Measurements from ENCODE around the gene NRG2. TPM values are rescaled to one million over a fixed set of nuclear protein-coding genes. Genes with fewer than 3 reads are reported as not detected.

Gene NRG2
- total RNA-seq, 2 experiments from 2014 or later: 0.10 to 0.14 TPM

DNA sequence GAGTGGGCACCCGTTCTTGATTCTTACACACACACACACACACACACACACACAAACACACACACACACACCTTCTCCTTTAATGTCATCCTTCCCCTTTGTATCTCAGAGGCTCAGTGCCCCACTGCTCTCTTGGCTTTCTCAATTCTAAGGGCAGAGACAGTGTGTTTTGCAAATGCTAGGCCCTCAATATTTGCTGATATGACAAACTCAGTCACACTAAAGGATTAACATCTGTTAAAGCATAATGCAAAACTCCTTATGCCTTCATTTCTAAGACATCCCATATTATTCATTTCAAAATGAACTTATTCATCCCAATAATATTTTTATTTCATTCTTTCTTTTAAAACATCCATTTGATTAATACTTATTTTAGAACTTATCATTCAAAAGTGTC lies 8.9 kb upstream of the NRG2 start:
- DNase-seq: no peak
- H3K27me3 Mint-ChIP-seq: peaks cover 38% of the 10 kb centered on the region
- no peaks in the 10 kb centered on the region for H3K4me1 Mint-ChIP-seq
- no peak overlapping the region for H3K4me3 Mint-ChIP-seq
- no peaks in the 10 kb centered on the region for H3K9me3 Mint-ChIP-seq
- no peaks in the 10 kb centered on the region for H3K36me3 Mint-ChIP-seq
- H3K27ac Mint-ChIP-seq: no peak overlapping the region

DNA sequence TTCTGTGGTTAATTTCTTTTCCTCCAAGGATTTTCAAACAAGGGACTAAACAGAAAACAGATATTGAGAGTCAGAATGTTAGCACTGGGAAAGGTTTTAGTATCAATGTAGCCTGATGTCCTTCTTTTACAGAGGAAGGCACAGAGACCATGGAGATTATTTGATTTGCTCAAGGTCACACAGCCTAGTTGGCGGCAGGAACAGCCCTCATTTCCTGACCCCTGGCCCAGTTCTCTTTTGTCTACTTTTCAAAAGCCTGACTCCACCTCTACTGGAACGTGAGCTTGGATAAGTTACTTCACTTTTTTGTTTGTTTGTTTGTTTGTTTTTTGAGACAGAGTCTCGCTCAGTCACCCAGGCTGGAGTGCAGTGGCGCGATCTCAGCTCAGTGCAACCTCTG lies 6.6 kb upstream of the NRG2 start:
- Mint-ChIP-seq H3K36me3 (no peaks in the 10 kb centered on the region), H3K4me3 (no peak overlapping the region), H3K27ac (no peak overlapping the region), H3K4me1 (no peaks in the 10 kb centered on the region), H3K9me3 (no peaks in the 10 kb centered on the region), H3K27me3 (peaks cover 50% of the 10 kb centered on the region)
- DNase-seq: no peak

DNA sequence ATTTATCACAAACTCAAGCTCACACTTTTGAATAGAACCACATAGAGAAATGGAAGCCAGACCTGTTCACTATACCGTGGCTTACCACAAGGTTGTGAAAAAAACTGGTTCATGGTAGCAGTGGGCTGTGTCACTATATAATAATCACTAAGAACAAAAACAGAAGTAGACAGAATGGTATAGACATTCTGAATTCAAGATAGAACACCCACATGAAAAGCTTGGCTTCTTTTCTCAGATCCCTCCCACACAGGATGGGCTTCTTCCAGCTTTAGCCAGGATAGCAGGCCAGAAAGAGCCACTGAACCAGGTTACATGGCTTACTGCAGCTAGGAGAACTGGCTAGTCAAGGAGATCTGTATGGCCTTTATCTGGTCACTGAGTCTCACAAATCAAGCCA lies 6.1 kb upstream of the NRG2 start:
- Mint-ChIP-seq H3K36me3 (no peaks in the 10 kb centered on the region), H3K4me1 (peaks cover 2% of the 10 kb centered on the region), H3K9me3 (no peaks in the 10 kb centered on the region), H3K27ac (no peak overlapping the region), H3K4me3 (no peak overlapping the region), H3K27me3 (peaks cover 55% of the 10 kb centered on the region)
- DNase-seq: no peak

DNA sequence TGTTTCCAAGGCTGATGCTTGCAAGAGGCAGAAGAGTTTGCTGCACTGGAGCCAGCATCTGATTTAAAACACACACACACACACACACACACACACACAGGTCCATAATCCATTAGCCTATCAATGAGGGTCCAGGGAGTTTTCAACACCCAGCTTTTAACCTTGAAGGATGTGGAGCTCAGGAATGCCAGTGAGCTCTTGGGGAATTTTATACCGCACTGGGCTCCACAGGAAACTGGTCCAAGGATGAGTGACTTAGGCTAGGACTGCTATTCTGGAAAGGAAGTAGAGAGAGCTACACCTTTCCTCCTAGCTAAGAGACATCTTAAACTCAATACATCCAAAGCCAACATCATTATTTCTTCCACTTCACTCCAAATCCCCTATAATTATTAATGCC lies 942 bp upstream of the NRG2 start:
- no peaks in the 10 kb centered on the region for H3K36me3 Mint-ChIP-seq
- no peaks in the 10 kb centered on the region for H3K9me3 Mint-ChIP-seq
- peak overlapping the region; percentile 75 for H3K4me3 Mint-ChIP-seq
- peaks cover 19% of the 10 kb centered on the region for H3K4me1 Mint-ChIP-seq
- peaks cover 80% of the 10 kb centered on the region for H3K27me3 Mint-ChIP-seq
- no peak for DNase-seq
- no peak overlapping the region for H3K27ac Mint-ChIP-seq

DNA sequence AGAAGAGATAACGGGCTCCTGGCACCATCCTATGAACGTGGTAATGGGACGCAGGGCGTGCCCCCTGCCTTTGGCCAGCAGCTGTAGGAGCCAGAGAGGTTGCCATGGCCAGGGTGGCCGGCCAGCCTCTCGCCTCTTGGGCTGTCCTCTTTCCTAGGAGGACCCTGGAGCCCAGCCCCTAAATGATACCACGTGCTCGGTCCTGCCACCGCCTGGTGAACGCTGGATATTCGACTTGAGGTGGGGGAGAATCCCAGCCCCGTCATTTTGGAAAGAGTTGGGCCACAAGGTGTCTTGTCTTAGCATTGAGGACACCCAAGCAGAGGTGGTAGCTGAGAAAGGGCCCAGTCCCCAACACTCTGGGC lies 391 bp upstream of the NRG2 start:
- Mint-ChIP-seq H3K36me3 (no peaks in the 10 kb centered on the region), H3K4me3 (peak overlapping the region; percentile 75), H3K27ac (no peak overlapping the region), H3K27me3 (peaks cover 80% of the 10 kb centered on the region), H3K9me3 (no peaks in the 10 kb centered on the region), H3K4me1 (peaks cover 20% of the 10 kb centered on the region)
- DNase-seq: peak; percentile 8

DNA sequence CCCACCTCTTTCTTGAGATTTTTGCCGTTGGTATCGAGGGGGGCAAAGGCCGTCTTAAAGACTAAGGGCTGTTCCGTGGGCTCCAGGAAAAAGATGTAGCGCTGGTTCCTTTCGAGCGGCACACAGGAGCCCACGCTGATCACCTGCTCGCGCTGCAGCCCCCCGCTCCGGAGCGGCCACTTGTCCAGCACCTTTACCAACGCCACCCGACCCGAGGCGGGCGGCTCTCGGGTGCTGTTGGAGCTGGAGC lies 781 bp downstream of the NRG2 start:
- peaks cover 21% of the 10 kb centered on the region for H3K4me1 Mint-ChIP-seq
- H3K4me3 Mint-ChIP-seq: peak overlapping the region; percentile 29
- no peak for DNase-seq
- peaks cover 82% of the 10 kb centered on the region for H3K27me3 Mint-ChIP-seq
- H3K36me3 Mint-ChIP-seq: no peaks in the 10 kb centered on the region
- H3K27ac Mint-ChIP-seq: no peak overlapping the region
- no peaks in the 10 kb centered on the region for H3K9me3 Mint-ChIP-seq

DNA sequence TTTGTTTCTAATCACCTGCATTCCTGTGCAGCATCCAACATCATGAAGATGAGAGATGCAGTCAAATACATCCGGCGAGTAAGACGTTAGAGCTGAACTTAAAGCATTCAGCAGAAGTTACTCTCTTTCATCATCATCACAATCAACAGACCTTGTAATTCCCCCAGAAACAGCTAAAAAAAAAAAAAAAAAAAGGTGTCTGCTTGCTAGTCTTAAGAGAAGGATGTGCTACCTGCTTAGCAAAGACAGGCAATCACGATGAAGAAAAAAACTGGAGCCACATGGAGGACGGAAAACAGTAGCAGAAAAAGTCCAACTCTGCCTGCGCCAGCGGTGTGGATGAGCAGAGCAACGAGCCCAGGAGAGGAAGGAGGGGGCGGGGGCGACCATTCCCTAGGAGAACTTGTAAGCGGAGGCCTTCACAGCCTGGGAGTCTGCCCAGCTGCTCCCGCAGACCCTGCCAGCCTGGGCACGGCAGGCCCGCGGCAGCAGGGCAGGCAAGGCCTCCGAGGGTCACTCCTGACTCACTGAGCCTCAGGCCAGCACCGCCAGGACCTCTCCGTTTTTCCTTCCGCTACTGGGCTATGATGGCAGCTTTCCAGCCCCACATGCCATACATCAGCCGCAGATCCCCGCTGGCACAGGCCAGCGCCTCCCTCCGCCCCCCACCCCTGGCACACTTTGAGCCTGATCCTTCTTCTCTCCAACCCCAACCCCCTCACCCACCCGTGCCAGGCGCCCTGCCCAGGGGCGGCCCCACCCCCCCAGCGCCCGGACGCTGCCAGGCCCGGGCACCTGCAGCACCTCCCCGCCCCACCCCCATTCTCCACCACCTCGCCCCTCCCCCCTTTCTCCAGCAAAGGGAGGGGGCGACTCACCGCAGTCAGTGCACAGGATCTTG lies 1.4 kb downstream of the NRG2 start:
- Mint-ChIP-seq H3K9me3 (no peaks in the 10 kb centered on the region), H3K4me1 (peaks cover 21% of the 10 kb centered on the region), H3K27me3 (peaks cover 82% of the 10 kb centered on the region), H3K27ac (no peak overlapping the region), H3K4me3 (peak overlapping the region; percentile 29), H3K36me3 (no peaks in the 10 kb centered on the region)
- peak; percentile 1 for DNase-seq

DNA sequence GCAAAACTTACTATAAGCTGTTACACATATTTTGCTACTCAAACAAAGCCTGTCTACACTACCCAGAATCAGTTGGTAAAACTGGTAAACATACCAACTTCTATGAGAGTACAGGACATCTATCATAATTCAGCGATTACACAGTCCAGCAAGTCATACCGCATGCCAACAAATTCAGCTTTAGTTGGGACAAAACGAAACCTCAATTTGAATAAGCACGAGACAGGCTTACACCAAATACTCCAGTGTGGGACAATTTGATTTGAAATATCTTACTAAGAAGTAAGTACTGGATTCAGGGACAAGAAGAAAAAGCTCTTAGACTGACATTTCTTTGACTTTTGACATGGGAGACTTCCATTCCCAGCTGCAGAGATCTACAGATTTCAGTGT lies 2.0 kb downstream of the NRG2 start:
- Mint-ChIP-seq H3K27ac (no peak overlapping the region), H3K4me3 (no peak overlapping the region), H3K36me3 (no peaks in the 10 kb centered on the region), H3K4me1 (peaks cover 21% of the 10 kb centered on the region), H3K9me3 (no peaks in the 10 kb centered on the region), H3K27me3 (peaks cover 86% of the 10 kb centered on the region)
- no peak for DNase-seq

DNA sequence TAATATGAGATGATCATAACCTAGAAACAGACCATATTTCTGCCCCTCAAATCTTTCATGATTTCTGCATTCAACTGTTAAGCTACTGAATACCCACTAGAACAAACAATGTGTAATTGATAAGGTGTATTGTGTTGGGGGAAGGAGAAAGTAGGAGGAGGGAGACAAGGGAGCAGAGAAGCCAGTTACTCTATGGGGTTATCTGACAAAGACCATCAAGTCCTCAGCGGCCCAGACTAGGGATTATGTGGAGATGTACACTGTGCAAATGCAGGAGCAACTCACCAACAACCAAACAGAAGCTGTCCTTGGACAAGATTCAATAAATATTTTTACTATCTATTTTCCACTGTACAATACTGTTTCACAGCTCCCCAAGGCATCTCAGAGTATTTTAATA lies 2.7 kb downstream of the NRG2 start:
- DNase-seq: no peak
- no peaks in the 10 kb centered on the region for H3K36me3 Mint-ChIP-seq
- no peak overlapping the region for H3K4me3 Mint-ChIP-seq
- no peak overlapping the region for H3K27ac Mint-ChIP-seq
- no peaks in the 10 kb centered on the region for H3K9me3 Mint-ChIP-seq
- peaks cover 21% of the 10 kb centered on the region for H3K4me1 Mint-ChIP-seq
- H3K27me3 Mint-ChIP-seq: peaks cover 87% of the 10 kb centered on the region

DNA sequence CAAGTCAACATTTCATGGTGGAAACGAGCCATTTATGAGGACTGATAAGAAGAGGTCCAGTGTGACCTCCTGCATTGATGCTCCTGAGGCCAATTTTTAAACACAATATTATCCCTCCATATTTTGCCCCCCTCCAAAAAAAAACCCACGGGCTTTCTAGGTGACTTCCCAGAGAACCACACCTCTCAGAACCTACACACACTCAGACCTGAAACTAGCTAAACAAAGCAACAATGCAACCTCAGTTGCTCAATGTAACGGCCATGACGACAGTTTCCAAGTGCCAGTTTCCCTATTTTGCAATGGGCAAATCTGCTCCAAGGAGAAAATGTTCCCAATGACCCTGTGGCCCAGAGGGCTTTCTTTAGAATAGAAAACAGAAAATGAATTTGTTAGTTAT lies 3.5 kb downstream of the NRG2 start:
- no peak for DNase-seq
- Mint-ChIP-seq H3K4me1 (peaks cover 21% of the 10 kb centered on the region), H3K9me3 (no peaks in the 10 kb centered on the region), H3K27me3 (peaks cover 84% of the 10 kb centered on the region), H3K27ac (no peak overlapping the region), H3K36me3 (no peaks in the 10 kb centered on the region), H3K4me3 (no peak overlapping the region)

DNA sequence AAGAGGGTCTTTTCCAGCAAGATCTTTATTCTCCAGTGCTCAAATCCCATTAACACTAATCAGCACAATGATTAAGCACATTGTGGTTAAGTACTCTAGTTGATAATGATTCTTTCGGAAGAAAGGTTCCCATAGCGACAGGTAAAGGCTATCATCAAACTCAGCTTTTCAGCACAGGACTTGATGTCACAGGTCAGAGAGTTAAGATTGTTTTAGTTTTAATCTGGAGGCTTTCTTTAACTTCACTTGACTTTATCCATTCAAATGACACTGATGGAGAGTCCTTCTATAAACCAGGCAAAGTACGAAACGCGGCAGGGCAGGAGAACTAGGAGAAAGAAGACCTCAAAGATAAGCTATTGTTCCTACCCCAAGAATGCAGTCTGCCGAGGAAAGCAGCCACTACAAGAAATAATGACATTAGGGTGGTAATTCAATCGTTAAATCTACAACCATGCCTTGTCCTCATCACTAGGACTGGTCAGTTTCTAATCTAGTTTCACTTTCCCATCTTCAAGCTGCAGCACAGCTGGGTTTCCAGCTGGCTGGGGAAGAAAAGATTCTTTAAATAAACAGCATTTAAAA lies 4.6 kb downstream of the NRG2 start:
- no peak for DNase-seq
- Mint-ChIP-seq H3K4me1 (peaks cover 14% of the 10 kb centered on the region), H3K9me3 (no peaks in the 10 kb centered on the region), H3K27ac (no peak overlapping the region), H3K4me3 (no peak overlapping the region), H3K27me3 (peaks cover 76% of the 10 kb centered on the region), H3K36me3 (no peaks in the 10 kb centered on the region)

DNA sequence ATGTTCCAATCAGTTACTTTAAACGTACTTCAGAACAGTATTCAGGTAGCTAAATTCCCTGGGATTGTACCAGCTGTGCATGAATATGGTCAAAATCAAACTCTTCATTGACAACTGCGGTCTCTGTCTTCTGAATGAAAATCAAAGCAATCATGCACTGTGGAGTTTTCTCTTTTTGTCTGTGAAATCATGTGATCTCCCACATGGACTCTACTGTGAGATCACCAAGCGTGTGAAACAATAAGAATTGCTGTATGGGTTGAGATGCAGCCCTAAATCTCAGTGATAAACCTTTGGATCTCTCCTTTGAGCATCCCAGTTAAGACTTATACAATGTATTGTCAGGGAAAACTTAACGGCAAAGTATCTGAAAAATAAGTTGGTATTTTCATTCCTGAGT lies 6.1 kb downstream of the NRG2 start:
- Mint-ChIP-seq H3K27ac (no peak overlapping the region), H3K9me3 (no peaks in the 10 kb centered on the region), H3K27me3 (peaks cover 74% of the 10 kb centered on the region), H3K4me1 (peaks cover 11% of the 10 kb centered on the region), H3K4me3 (no peak overlapping the region), H3K36me3 (no peaks in the 10 kb centered on the region)
- no peak for DNase-seq

DNA sequence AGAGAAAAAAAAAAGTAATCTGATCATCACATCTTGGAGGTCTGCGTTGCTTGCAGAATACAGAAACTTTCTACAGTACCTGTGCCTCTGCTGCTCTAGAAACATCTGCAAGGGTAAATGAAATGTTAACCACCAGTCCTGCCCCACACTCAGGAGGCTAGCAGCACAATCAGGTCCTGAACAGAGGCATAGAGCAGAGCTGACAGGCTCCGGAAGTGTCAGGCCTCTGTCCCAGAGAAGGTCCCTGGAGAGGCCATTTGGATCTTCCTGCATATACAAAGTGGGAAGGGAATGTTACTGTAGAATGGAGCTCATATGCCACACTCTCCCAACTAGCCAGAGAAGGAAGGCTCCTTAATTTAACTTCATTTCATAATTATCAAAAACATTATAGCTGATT lies 7.2 kb downstream of the NRG2 start:
- no peaks in the 10 kb centered on the region for H3K9me3 Mint-ChIP-seq
- H3K4me3 Mint-ChIP-seq: no peak overlapping the region
- no peaks in the 10 kb centered on the region for H3K36me3 Mint-ChIP-seq
- H3K4me1 Mint-ChIP-seq: peaks cover 7% of the 10 kb centered on the region
- DNase-seq: no peak
- H3K27ac Mint-ChIP-seq: no peak overlapping the region
- peaks cover 73% of the 10 kb centered on the region for H3K27me3 Mint-ChIP-seq

DNA sequence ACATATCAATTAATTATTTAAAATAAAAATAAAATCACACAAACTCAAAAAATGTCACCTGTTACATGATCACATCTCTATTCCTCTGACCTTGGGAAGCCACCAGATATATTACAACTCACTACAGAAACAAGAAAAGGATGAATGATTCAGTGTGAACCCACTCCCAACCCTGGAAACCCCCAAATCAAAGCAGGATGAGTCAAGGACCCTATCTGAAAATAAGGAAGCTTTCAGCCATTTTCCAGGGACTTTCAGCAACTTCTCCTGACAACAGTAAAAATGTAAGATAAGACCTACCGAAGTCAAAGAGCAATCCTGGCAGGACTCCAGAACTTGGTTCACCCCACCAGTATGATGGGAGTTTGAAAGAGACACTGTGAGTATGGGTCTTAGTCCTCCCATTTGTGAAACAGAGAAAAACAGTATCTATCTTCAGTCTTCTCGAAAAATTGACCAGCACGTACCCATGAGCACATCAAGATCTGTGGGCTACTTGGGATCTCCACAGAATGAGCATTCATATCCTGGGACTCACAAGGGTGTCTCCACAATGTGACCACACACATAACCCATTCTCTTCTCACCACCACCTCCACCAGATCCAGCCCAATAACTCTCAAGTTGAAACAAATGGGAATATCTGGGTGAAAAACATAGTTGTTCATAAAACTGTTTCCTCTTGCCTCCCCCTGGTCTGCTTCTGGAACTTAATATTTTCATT lies 9.9 kb downstream of the NRG2 start:
- Mint-ChIP-seq H3K9me3 (no peaks in the 10 kb centered on the region), H3K27ac (no peak overlapping the region), H3K36me3 (no peaks in the 10 kb centered on the region), H3K4me3 (no peak overlapping the region), H3K27me3 (peaks cover 55% of the 10 kb centered on the region), H3K4me1 (no peaks in the 10 kb centered on the region)
- no peak for DNase-seq

DNA sequence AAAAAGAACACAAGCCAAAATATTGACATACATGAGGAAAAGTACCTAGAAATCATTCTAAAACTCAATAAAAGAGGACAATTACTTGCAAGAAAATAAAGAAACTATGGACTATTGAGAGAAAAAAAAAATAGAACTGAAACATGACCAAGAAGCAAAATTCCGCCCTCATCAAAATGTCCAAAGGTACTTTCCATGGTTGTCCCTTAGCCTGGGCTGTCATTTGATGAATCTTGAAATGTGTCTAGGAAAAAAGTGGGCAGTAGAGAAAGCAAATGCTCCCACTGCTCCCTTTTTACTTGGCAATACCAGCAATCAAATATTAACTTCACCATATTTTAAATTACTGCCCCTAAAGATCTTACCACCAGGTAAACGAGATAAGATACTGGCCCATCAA lies 10.8 kb downstream of the NRG2 start:
- Mint-ChIP-seq H3K4me3 (no peak overlapping the region), H3K27ac (no peak overlapping the region), H3K9me3 (no peaks in the 10 kb centered on the region), H3K4me1 (no peaks in the 10 kb centered on the region), H3K36me3 (no peaks in the 10 kb centered on the region), H3K27me3 (peaks cover 52% of the 10 kb centered on the region)
- no peak for DNase-seq

DNA sequence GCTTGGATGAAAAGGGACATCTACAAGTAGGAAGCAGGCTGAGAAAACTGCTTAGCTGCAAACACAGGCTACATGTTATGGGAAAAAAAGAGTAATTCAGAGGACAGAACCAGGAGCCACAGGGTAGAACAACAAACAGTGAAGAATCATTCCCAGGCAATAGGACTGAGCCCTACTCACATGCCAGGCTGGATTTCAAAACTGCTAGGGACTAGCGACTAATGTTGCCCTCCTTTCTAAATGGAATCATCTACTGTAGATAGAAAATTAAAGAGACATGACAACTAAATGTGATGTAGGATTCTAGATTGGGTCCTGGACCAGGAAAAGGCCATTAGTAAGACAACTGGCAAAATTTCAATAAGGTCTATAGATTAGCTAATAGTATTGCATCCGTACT lies 15.3 kb downstream of the NRG2 start:
- Mint-ChIP-seq H3K9me3 (no peaks in the 10 kb centered on the region), H3K4me1 (no peaks in the 10 kb centered on the region), H3K27ac (no peak overlapping the region), H3K4me3 (no peak overlapping the region), H3K36me3 (no peaks in the 10 kb centered on the region), H3K27me3 (peaks cover 42% of the 10 kb centered on the region)
- no peak for DNase-seq
